ENCODE measurements around the gene WT1. TPM values are rescaled to one million over a fixed set of nuclear protein-coding genes. Genes with fewer than 3 reads are reported as not detected.

WT1 gene
- total and polyA plus RNA-seq, 2 of the 8 experiments (the other 6 are each of a cell fraction or from before 2014, with no cell fraction given) = 0.05 to 0.17 TPM

- H3K9me3 ChIP-seq (ENCODE audit: insufficient read depth in 2 of 2, low read depth in 1 of 2, low read length in 1 of 2) = no peaks in the 10 kb centered on the region
- H3K79me1 ChIP-seq (ENCODE audit: low read depth, low read length) = no peaks in the 10 kb centered on the region
- H3K18ac ChIP-seq (ENCODE audit: extremely low read depth, low read length) = no peak overlapping the region
- FAIRE-seq = no peak
- H3K4me3 ChIP-seq (ENCODE audit: extremely low read depth in 1 of 4, insufficient read depth in 2 of 4, low read depth in 3 of 4, low read length in 4 of 4) = no peak overlapping the region
- no peak overlapping the region for H2AFZ ChIP-seq (ENCODE audit: low read length)
- DNase-seq (ENCODE audit: low read depth in 1 of 2, low spot score in 2 of 2) = no peak
- H3K27me3 ChIP-seq (replicated peaks in 1 of 4; ENCODE audit: control insufficient read depth in 3 of 4, extremely low read depth in 1 of 4, insufficient read depth in 3 of 4, low read length in 3 of 4) = no peaks in the 10 kb centered on the region
- no peaks in the 10 kb centered on the region for H3K23me2 ChIP-seq (ENCODE audit: low read depth, low read length)
- TF ChIP-seq BACH1 (IDR thresholded peaks at IDR 0.05; ENCODE audit: low read length) (no peak), POLR2A (IDR thresholded peaks at IDR 0.05; ENCODE audit: control extremely low read depth in 1 of 2, low read depth in 2 of 2, low read length in 2 of 2) (no peak), TEAD4 (IDR thresholded peaks at IDR 0.05; ENCODE audit: low read depth, low read length) (no peak), MAX (IDR thresholded peaks at IDR 0.05) (no peak), E2F6 (IDR thresholded peaks at IDR 0.05) (no peak), ATF2 (IDR thresholded peaks at IDR 0.05; ENCODE audit: low read length) (no peak), CBX8 (IDR thresholded peaks at IDR 0.05; ENCODE audit: borderline replicate concordance, low read depth, low read length) (no peak), TBP (IDR thresholded peaks at IDR 0.05; ENCODE audit: low read depth, low read length) (no peak), POU5F1 (IDR thresholded peaks at IDR 0.05; ENCODE audit: low read depth, low read length) (no peak), KDM5A (IDR thresholded peaks at IDR 0.05; ENCODE audit: low read length) (no peak)
- H2BK12ac ChIP-seq (ENCODE audit: low read depth, low read length) = no peak overlapping the region
- H3K4me1 ChIP-seq (replicated peaks in 1 of 4; ENCODE audit: control insufficient read depth in 3 of 4, insufficient read depth in 4 of 4, low read length in 3 of 4) = no peaks in the 10 kb centered on the region
- H4K91ac ChIP-seq (replicated peaks; ENCODE audit: insufficient read length, low read length) = no peak overlapping the region
- H3K23ac ChIP-seq (ENCODE audit: insufficient read length) = no peak overlapping the region
- no peak overlapping the region for H4K5ac ChIP-seq (ENCODE audit: insufficient read length, low read depth, low read length)
- H2BK5ac ChIP-seq (ENCODE audit: low read depth, low read length) = no peak overlapping the region
- H2AK5ac ChIP-seq (ENCODE audit: low read depth, low read length) = no peak overlapping the region
- 95% methylated on average over 1 of the region's 1 CpG; no CpG with 5 or more reads in 1 of the 2 experiments for WGBS, 2 experiments (ENCODE audit: extremely low coverage in 1 of 2, insufficient coverage in 1 of 2, insufficient read length in 1 of 2, insufficient replicate concordance in 2 of 2, low coverage in 1 of 2, low lambda C conversion rate in 2 of 2, missing lambda C conversion rate in 1 of 2)
- no peaks in the 10 kb centered on the region for H3K36me3 ChIP-seq (ENCODE audit: control insufficient read depth in 2 of 4, insufficient read depth in 4 of 4, low read length in 3 of 4)
- ChIA-PET CTCF (ENCODE audit: partially characterized antibody) (interaction anchor here (1.4 to 7.1 kb wide), 3 partner anchors 9 to 25 kb away, joined by 3 to 30 read pairs (median 6); no protein-coding TSS in a partner anchor), POLR2A (ENCODE audit: partially characterized antibody) (no interaction called here)
- H3K9ac ChIP-seq (replicated peaks in 1 of 4; ENCODE audit: extremely low read depth in 1 of 4, low read depth in 3 of 4, low read length in 3 of 4) = no peak overlapping the region
- no peak overlapping the region for H3K4me2 ChIP-seq (ENCODE audit: insufficient read depth in 1 of 2, low read depth in 2 of 2, low read length in 2 of 2)
- H3K14ac ChIP-seq (ENCODE audit: insufficient read length) = no peak overlapping the region
- H3K79me2 ChIP-seq (ENCODE audit: control insufficient read depth in 1 of 2, insufficient read depth in 2 of 2, low read length in 2 of 2) = no peaks in the 10 kb centered on the region
- no peak overlapping the region for H2BK15ac ChIP-seq (ENCODE audit: low read length)
- no peak overlapping the region for H3K4ac ChIP-seq (replicated peaks; ENCODE audit: insufficient read length, low read depth, low read length)
- H3K27ac ChIP-seq (ENCODE audit: low read depth, low read length) = no peak overlapping the region
- no peak overlapping the region for H4K8ac ChIP-seq (ENCODE audit: extremely low read depth, insufficient read depth, low read length)
- H2BK20ac ChIP-seq (ENCODE audit: low read length) = no peak overlapping the region
- H4K20me1 ChIP-seq (replicated peaks in 1 of 2; ENCODE audit: control insufficient read depth in 1 of 2, insufficient read depth in 2 of 2, low read length in 2 of 2) = no peaks in the 10 kb centered on the region
- no peak overlapping the region for H3K56ac ChIP-seq (replicated peaks; ENCODE audit: insufficient read length, low read depth, low read length)
- H2BK120ac ChIP-seq (replicated peaks; ENCODE audit: low read depth, low read length) = no peak overlapping the region
Observed at GRCh38 chr11:32348502-32348901, 86.8 kb downstream of the WT1 start.

All from H1 (cell line).